GM19438 (cell line): ENCODE results near the gene ICOS.
"Not testable (repeated sequence)": the region's sequence is repeated elsewhere in the genome, so short reads cannot be mapped to it uniquely, and the experiment has no call there.

Source experiments
- ATAC-seq: cut with Tn5 transposase; IDR thresholded peaks from one replicate; pipeline ENCODE4 v1.9.1; 2021; ENCODE audit warnings: low read depth; ENCODE audit not compliant: unreplicated experiment

The ICOS gene

DNA sequence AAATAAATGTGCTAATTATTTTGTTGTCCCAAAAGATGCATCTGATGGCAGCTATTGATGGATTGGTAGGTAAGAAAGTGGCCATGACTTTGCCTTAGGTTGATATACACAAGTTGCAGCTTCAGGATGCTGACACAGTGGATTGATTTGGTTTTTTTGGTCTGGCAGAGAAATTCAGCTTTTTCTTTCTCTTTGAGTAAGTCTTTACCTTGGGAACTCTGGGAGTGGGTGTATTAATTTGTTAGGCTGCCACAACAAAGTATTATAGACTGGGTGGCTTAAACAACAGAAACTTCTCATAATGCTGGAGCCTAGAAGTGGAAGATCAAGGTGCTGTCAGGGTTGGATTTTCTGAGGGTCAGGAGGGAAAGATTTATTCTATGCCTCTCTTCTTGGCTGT is 19.8 kb upstream of the ICOS start:
- no peak for ATAC-seq

DNA sequence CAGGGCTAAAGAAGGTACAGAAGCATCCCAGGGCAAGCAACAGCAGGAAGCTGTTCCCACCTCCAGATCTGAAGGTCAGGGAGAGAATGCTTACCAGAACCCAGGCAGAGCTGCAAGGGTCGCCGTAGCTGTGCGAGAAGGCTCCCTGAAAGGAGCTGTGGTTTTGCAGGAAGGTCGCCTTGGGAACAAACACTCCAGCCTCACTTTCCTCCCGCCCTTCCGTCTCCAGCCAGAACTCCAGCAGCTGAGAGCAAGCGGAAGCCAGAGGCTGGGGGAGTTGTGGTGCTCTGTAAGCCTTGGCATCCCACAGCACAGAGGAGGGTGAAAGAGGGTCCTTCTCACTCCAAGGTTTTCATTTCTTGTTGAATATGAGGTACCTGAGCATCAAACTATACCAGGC is 18.3 kb upstream of the ICOS start:
- no peak for ATAC-seq

GRCh38 chr2:203918839-203919238 is 17.7 kb upstream of the ICOS start:
- no peak for ATAC-seq

- ATAC-seq: no peak
Measured at GRCh38 chr2:203925512-203926158, 10.9 kb upstream of the ICOS start.

- ATAC-seq: no peak
Measured at GRCh38 chr2:203928849-203929248, 7.7 kb upstream of the ICOS start.

- ATAC-seq: not testable (repeated sequence)
Measured at GRCh38 chr2:203931262-203931661, 5.3 kb upstream of the ICOS start.

DNA sequence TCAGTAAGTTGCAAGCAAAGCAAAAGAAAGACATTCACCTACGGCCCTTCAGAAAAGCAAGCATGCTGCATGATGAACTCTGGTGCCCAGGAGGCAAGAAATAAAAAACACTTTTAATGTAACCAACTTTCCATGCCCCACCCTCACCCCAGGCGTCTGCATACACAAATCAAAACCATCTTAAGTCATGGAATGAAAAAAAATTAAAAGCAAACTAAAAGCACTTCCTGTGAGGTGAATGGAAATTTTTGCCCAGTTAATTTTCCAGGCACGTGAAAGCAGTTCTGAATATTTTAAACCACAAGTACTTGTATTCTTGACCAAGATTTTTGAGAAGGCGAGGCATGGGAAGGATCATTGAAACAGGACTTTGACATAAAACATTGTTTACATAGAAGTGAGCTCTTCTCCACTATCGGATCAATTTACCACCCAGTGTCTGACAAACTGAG is 2.5 kb upstream of the ICOS start:
- no peak for ATAC-seq

DNA sequence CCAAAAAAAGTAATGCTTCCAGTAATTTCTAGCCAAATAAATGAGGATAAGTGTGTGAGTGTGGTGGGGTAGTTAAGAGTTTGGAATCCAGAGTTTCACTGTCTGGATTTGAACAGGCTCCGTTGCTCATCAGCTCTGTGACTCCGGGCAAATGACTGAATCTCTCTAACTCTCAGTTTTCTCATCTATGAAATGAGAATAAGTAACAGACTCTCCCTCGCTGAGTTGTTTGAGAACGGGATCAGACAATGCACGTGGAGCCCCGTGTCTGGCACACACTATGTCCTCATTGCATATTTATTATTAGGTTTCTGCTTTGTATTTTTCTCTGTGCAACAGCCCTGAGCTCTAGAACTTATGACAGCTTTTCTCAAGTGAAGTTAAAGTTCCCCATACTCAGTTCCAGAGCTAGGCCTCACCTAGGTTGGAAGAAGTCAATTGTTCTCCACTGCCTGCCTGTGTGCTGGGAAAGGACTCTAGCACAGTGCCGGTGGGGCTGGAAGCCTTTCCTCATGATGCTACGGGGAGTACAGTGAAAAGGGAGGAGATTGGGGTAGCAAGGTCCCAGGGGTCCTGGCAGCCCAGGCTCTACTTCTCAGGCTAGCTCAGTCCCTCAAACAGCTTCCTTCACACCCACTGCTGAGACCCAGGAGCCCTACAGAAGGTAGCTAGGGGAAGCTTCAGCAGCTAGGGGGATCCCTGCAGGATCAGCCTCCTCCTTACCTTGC is 1.7 kb upstream of the ICOS start:
- ATAC-seq: no peak

- ATAC-seq: no peak
Measured at GRCh38 chr2:203935568-203935967, 995 bp upstream of the ICOS start.

DNA sequence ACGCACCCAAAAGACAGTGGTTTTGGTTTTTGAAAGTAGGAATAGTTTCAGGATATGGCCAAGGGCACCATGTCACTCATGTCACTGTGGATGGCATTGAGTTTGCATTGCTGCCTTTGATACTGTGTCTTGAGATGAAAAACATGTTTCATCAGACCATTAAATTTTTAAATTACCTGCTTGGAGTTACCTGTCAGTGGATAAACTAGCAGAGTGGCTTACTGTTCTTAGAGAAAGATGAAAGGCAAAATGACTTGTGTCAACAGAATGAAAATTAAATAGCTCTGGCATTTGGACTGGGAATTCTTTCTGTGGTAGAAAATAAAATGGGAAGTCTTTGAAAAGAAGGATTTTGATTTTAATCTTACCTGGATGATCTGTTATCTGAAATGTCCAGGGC is 386 bp downstream of the ICOS start:
- ATAC-seq: no peak

DNA sequence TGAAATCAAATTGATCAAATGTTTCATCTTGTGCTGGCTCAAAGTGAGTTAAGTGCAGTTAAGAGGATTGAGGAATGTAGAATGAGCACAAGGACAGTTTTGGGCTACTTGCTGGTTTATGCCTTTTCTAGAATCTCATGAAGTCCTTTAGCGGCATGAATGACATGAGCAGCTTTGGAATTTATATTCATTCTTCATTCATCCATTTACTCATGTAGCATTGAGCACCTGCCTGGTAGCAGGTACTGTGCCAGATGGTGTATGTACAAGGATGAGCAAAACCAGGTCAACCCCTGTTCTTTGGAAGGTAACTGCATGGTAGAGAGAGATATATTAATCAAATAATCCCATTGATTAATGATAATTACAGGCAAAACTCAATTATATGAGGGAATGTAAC is 1.2 kb downstream of the ICOS start:
- no peak for ATAC-seq

DNA sequence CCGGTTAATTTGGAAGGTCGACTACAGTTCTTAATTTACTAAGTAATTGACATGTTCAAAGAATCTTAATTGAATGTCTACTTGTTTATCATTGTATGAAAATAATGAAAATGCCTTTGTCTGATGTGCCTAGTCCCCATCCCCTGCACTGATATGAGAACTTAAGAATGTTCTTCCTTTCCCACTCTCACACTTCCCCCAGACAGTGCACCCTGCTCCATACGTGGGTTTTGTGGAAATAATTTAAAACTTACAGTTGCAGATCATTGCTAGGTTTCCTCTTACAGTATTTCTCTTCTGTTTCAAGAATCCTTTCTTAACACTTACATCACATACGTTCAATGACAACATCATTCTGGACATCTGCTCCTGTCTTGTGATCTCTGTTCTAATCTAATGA is 3.5 kb downstream of the ICOS start:
- no peak for ATAC-seq

GRCh38 chr2:203943493-203944382 is 7.2 kb downstream of the ICOS start:
- ATAC-seq: not testable (repeated sequence)

DNA sequence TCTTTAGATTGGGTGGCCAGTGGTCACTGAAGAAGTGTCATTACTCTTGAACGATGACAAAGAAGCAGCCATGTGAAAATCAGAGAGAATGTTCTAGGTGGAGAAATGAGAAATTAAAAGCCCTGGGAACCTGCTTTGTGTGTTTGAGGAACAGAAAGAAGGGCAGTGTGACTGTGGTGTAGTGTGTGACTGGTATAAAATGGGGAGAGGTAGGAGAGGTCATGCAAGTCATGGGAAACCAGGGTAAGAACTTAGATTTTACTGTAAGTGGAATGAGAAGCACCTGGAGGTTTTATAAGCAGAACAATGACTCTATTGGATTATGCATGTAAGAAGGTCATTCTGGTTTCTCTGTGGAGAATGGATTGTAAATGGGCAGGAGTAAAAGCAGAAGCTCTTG is 12.2 kb downstream of the ICOS start:
- peak; percentile 59 for ATAC-seq

DNA sequence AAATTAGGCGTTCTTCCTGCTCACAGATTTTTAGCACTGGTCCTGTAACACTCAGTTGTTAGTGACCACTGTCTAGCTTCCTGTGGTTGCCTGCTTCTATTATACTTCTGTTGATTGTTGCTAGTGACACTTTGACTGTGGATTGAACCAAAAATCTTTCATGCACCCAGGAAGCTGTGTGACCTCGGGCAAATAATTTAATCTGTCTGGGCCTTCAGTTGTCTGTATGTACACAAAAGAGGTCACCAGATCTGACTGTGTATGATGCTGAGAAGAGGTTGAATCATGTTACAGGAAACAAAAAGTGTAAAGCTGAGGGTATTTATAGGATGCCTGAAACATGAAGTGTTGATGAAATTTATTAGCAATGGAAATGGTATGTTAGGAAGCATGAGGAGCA is 12.7 kb downstream of the ICOS start:
- no peak for ATAC-seq

- ATAC-seq: no peak
Measured at GRCh38 chr2:203951366-203951902, 14.9 kb downstream of the ICOS start.

DNA sequence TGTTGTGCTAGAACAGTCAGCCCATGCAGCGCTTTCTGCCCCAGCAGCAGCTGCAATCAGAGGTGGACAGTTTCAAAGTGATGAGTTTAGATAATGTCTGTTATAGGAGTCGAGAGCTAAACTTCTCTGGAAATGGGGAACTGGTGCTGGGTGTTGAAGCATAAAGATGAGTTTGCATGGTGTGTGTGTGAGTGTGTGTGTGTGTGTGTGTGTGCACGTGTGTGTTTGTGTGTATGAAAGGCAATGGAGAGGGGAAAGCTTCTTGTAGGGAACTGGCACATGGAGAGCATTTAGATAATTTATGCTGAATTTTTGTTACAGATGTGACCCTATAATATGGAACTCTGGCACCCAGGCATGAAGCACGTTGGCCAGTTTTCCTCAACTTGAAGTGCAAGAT is 22.7 kb downstream of the ICOS start:
- ATAC-seq: no peak

GRCh38 chr2:203959672-203960071 is 23.1 kb downstream of the ICOS start:
- ATAC-seq: no peak

GRCh38 chr2:203960811-203961210 is 24.2 kb downstream of the ICOS start:
- no peak for ATAC-seq

DNA sequence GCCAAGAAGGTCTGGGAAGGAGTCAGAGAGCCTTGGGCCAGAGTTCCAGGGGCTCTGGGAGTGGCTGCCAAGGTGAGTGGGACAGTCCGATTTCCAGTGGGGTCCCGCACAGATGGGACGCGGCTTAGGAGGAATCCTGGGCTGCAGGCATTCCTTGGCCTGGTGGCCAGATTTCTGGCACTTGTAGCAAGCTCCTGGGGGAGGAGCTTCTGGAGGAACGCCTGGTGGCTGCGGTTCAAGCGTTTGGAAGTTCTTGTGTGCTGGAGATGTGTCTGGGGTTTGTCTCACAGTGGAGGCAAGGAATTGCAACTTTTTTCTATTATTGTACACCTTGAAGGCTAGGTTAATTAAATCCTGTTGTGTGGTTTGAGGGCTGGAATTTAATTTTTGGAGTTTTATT is 28.6 kb downstream of the ICOS start:
- not testable (repeated sequence) for ATAC-seq

DNA sequence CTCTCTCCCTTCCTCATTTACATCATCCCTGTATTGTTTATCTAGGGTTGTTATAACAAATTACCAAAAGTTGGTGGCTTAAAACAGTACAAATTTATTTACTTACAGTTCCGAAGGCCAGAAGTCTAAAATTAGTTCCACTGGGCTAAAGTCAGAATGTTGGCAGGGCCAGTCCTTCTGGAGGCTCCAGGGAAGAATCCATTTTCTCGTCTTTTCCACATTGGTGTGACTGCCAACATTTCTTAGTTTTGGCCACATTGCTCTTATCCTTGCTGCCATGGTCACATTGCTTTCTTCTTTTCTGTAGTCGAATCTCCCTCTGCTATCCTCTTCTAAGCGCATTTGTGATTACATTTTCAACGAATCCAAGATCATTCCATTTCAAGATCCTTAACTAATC is 34.7 kb downstream of the ICOS start:
- no peak for ATAC-seq
